GM19193 (cell line): Measurements from ENCODE around the gene MGLL.

Experiments used
- POLR2A ChIP-seq: IDR thresholded peaks from 4 replicates; pipeline ENCODE4 v1.6.1; 2011; ENCODE audit not compliant: insufficient read depth, insufficient read length; ENCODE audit errors: extremely low read depth

The MGLL gene

DNA sequence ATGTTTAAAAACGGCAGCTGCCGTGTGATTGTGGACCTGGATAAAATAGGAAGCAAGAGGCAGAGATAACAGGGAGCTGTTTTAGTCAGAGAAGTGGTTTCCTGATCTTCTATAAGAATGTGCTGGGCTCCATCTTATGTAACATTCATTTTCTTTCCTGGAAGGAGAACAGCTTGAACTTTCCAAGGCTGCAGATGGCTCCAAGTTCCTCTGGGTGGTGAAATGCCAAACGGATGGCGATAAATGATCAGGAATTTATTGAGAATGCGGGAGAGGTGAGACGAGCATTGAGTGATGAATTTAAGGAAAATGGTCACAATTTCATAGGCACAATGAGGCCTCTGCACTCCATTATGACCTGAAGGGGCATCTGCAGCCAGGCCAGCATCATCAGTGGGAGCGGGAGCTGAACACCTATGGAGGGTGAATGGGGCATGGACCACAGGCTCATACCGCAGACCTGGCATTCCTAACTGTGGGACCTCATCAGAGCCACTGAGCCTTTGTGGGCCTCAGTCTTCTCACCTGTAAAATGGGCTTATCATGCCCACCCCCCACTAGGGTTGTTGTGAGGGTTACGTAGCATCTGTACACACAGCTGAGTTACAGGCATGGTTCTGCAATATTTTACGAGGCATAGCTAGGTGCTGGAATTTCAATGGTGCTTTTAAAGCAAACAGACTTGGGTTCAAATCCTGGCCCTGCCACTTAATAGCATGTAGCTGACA is 17.1 kb downstream of the MGLL start:
- TF ChIP-seq POLR2A = peak; percentile 22

DNA sequence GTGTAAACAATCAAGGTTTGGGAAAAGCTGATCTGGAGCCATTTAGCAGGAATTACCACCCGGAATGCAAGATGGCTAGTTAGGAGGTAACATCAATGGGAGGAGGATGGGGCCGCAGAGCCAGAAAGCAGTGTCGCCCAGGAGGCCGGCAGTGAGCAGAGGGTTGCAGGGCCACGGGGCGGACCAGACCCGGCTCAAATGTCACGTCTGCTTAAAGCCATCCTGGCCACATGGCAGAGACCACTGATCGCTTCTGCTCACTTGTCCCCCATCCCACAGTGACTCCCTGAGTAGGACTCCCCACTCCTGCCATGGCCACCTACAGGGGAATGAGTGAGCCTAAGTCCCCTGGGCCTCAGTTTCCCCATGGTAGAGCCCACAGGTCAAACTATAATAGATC is 18.2 kb downstream of the MGLL start:
- no peak for TF ChIP-seq POLR2A

DNA sequence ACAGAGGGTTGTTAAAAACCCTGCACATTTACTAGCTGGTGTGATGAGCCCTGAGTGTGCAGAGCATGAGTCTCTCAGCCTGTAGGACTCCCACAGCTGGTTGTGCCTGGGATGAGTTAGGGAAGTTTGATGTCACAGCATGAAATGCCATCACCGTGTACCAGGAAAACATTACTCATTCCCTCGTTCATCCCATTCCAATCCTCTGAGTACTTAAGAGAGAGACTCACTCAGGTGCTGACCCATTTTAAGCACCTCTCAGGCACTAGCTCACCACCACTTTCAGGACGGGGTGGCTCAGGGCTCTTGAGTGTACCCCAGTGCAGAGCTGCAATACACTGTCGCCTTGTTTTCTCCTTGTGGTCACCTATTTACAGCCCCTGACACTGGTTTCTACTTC is 18.7 kb downstream of the MGLL start:
- no peak for TF ChIP-seq POLR2A

DNA sequence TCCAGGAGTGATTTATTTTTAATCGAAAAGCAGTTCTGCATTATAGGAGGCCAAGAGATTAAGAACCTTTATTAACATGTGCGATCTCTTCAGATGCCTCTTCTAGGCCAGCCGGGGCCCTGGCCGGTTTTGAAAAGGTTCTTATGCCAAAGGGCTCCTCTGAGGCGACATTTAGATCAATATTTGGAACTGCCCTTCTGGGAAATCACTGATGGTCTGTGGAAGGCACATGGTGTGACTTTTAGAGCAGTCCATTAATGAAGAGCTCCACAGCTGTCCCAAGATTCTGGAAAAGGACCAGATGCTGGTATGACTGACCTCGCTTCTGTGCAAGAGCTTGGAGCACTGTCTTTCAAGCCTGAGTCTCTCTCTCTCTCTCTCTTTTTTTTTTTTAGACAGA is 19.7 kb downstream of the MGLL start:
- no peak for TF ChIP-seq POLR2A

DNA sequence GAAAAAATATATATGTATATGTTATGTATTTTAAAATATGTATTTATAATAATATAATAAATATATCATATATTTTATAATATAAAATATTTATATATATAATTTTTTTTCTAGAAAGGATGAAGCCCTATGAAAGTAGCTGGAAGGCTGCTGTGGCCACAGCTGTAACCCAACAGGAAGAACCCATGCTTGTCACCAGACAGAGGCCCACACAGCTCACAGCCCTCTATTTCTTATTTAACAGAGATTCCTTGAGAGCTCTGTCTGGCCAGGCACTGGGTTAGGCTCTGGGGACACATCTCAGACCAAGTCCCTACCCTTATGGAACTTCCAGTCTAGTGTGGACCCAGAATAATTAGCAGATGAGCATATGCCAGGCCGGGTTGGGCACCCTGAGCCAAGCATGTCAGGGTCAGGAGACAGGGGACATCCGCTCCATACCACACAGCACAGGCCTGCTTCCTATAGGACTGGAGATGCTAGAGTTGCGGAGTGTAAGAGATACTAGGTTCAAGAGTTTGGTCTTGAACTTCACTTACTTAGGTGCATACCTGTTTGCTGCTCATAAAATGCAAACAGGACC is 20.5 kb downstream of the MGLL start:
- no peak for TF ChIP-seq POLR2A

DNA sequence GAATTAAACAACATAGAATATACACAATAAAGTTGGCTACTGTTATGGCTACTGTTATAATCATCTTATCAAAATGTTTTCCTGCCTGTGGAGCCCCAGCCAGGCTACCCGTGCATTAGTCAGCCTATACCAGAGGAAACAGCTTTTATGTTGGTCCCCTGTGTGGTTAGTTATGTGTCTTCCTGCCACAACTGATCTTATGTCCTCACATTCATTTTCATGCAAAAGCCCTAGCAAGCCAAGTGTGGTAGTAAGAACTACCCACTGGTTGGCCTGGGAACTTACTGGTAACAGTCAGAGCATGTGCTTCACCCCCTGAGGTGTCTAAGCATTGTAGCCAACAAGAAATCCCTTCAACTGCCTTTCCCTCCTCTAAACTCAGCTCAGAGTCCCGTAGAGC is 21.8 kb downstream of the MGLL start:
- TF ChIP-seq POLR2A = no peak

DNA sequence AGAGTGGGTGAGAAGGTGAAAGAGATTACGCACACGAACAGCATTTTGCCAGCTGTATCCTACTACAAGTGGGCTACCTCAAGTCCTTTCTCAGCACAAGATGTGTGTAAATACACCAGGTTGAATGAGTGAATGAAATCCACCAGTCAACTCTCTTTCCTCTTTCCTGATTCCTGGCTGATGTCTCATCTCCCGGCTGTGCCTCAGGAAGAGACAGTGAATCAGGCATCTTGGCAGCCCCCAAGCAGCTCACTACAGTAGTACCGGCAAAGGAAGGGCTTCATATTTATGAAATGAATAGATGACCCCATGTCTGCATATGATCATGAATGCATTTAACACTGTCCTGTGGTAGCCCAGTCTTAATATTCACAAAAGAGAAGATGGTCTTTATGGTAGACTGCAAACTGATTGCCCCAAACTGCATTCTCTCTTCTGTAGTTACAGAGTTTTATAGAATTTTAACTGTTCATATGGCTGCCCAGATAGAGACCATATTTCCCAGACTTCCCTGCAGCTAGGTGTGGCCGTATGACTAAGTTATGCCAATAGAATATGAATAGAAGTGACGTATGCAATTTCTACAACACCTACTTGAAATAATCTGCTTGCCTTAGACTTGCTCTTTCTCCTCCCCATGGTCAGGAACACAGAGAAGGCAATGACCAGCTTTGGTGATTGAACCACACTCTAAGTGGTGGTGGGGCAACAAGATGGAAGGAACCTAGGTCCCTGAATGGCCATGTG is 22.7 kb downstream of the MGLL start:
- no peak for TF ChIP-seq POLR2A

DNA sequence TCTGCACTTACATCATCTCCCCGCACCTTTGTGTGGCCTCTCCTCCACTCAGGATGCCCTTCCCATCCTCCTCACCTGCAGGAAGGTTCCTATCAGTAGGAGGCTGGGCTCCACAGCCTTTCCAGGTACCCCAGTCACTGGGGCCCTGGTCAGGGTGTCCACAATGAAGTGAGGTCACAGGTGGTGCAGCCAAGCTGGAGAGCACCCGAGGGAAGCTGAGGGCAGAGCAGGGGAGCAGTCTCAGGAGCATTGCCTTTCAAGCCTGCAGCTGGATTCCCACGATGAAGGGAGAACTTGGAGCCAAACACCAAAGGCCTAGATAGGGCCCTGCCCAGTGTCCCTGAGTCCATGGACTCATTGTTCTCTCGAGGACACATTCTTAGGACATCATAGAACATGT is 23.6 kb downstream of the MGLL start:
- no peak for TF ChIP-seq POLR2A

DNA sequence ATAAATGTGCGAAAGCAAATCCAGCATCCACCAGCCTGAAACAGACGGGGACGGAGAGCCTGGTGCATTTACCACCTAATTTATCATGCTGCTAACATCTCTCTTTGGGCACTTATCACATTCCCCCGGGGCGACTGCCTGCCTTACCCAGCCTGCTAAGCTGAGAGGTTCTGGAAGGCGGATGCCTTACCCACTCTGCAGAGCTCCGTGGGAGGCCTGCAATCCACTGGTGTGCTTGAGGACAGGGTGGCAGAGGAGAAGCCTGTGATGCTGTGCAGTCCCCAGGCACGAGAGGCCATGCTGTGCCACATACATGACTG is 25.5 kb downstream of the MGLL start:
- no peak for TF ChIP-seq POLR2A

DNA sequence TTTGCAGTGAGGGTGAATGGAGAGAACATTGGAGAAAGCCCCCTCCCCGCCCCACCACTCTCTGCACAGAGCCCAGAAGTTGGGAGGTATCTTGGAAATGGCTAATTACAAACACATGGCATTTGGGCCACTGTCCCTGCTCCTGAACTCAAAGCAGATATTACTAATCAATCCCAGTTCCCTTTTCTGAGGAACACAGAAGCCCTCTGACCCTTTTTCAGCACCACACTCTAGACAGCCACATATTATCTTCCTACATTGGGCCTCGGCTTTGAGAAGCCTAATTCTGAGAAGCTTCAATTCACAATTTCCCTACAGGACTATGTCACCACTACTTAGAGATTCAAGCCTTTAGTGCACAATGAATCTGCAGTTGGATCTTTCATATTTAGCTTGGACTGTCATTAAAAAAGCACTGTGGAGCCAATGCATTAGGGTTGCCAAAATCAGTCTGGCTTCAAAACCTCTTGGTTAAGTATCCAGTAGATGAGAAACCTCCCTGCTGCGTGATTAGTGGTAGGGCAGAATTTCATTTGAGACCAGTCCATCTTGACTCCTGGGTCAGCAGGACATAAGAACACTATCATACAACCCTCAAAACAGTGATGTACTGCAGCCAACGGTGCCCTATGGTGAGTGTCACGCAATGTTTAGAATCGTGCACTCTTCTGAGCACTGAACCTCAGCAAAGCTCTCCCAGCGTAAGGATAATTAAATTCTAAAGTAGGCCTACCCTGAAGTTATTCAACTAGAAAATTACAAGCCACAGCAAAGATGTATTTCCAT is 26.1 kb downstream of the MGLL start:
- TF ChIP-seq POLR2A = no peak

DNA sequence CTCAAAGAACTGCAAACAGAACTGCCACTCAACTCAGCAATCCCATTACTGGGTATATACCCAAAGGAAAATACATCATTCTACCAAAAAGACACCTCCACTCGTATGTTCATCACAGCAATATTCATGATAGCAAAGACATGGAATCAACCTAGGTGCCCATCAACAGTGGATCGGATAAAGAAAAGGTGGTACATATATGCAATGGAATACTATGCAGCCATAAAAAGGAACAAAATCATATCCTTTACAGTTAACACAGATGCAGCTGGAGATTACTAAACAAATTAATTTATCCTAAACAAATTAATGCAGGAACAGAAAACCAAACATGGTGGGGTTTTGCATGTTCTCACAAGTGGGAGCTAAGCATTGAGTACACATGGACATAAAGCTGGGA is 27.3 kb downstream of the MGLL start:
- no peak for TF ChIP-seq POLR2A

DNA sequence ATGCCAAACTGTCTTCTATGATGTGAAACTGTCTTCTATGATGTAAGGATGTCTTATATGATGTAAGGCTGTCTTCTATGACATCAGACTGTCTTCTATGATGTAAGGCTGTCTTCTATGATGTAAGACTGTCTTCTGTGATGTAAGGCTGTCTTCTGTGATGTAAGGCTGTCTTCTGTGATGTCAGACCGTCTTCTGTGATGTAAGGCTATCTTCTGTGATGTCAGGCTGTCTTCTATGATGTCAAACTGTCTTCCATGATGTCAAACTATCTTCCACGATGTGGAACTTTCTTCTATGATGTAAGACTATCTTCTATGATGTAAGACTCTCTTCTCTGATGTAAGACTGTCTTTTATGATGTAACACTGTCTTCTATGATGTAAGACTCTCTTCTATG is 27.9 kb downstream of the MGLL start:
- no peak for TF ChIP-seq POLR2A

DNA sequence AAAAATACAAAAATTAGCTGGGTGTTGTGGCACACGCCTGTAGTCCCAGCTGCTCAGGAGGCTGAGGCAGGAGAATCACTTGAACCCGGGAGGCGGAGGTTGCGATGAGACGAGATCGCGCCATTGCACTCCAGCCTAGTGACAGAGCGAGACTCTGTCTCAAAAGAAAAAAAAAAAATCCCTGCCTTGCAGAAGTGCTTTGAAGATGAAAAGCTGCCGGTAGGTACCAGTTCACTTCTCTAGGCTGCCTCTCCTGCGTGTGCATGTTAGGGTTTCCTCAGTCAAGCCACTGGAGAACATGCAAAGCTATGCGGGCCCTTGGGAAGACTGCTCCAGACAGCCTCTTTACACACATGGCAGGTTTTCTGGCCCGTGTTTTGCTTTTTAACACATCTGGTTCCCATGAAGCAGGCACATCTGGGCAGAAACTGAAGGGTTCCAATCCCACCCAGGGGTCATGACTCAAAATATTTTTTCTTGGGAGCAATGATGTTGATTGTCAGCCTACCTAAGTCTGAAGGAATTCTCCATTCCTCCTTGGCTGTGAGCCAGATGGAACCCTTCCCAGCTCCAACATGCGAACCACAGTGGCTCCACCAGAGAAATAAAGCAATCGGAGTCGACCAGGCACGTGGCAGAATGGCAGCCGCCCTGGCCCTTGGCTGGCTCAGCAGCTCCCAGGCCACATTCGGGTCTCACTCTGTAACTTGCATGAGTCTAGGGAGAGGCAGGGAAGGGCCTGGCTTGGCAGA is 29.6 kb downstream of the MGLL start:
- no peak for TF ChIP-seq POLR2A

DNA sequence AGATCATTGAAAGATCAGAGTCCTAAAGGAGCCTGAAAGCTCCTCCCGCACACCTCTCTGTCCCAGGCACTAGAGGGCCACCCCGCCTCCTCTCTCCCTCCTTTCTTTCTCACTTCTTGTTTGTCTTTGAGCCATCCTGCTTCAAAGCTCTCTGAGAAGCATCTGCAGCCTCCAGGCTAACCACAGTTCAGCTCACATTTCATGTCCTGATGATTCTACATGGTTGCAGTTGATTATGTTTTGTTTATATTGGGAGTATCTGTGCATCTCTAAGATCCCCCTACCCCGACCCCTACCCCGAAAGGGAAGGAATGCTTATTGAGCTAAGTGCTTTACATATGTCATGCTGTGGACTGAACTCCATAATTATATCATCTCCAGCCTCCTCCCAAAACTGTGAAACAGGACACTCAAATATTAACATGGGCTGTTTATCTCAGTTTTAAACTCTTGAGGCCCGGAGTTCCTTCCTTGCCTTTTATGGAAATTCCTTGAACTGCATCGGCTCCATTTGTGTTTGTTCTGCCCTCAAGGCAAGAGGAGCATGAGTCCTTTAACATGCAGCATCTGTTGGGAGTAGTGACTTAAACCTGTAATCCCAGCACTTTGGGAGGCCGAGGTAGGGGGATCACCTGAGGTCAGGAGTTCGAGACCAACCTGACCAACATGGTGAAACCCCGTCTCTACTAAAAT is 30.9 kb downstream of the MGLL start:
- no peak for TF ChIP-seq POLR2A

DNA sequence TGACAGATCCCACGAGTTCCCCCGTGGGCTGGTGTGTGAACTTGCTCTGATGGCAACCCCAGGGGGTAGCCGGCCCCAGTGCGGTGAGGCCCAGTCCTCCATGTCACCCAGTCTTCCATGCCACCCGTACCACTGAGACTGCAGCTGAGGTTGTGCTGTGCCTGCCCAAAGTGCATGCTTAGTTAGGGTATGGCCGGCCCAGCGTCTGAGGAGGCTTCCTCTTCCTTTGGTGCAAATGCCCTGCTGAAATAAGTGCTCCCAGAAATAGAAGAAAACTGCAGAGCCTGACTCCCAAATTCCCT is 31.5 kb downstream of the MGLL start:
- no peak for TF ChIP-seq POLR2A
